ENCODE results near the gene APLN.

APLN gene, protein sequence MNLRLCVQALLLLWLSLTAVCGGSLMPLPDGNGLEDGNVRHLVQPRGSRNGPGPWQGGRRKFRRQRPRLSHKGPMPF

DNA sequence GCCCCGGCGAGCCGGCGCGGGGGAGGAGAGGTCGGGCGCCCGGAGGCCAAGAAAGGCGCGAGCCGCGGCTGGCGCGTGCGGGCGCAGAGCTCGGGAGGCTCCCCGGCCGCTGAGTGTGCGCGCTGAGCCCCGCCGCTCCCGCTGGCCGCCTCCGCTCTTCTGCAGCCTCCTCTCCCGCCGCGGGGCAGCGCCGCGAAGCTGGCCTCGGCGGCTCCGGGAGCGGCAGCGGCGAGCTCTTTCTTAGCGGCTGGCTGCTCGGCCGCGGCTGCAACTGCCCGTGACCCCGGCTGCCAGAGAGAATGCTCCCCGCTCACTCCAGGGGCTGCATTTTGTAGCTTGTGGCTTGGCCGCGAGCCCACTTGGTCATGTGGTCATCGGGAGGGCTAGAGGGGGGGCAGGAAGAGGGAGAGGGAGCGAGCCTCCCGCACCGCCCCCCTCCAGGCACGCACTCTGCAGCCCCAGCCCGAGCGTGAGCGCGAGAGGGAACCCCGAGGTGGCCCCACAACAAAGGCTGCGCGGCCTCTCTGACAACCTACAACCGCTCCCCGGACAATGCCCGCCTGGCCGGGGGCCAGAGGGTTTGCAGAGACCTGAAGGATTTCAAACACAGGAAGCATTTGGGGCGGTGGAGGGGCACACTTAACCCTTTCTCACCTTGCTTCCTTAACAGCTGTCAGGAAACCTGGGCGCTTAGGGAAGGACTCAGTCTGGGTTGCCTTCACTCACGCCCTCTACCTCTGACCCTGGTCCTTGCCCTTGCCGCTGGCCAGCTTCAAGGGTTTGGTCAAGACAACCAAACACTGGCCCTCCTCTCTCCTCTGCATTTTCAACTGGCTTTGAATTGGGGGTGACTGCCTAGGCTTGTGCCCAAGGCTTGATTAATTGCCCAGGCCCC, at the start of gene APLN:
TSS of gene APLN (minus strand) at position 305 of the 895 bp plus-strand sequence. CDS start 326 bp downstream, outside the sequence.
- DNase-seq (ENCODE audit: low read depth, low spot score) = no peak

DNA sequence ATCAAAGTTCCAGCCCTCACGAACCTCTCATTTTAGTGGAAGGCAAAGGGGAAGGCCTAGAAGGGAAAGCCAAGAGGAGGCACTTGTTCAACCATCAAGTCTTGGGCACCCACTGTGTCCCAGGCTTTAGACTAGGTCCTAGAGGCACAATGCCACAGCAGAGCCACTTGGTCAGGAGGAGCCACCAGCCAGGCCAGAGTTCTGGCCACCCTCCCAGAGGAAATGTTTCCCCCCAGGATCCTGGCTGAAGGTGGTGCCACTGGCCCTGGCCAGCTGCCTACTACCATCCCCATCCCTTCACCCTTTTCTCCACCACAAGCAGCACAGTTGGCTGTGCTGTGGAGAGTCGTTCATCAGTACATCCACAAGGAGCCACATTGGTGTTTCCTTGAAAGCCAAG, 49.7 kb upstream of the APLN start:
- no peak for DNase-seq (ENCODE audit: low read depth, low spot score)

DNA sequence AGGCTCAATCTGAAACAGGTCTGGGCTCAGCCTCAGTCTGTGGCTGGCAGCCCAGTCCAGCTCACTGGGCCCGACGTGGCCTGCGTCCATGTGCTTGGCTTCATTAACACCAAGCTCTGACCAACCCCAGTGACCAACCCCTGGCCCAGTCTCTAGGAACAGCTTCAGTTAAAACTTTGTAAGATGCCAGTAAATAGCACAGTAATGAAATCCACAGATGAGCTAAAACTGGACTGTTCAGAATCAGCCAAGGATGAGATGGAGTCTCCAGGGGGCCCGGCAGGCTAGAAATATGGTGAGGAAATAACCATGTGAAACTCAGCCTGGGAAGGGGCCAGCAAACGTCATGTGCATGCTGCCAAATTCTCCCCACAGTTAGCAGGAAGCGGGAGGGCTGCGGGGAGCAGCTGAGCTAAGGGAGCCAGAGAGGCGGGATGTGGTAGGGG, 46.9 kb upstream of the APLN start:
- no peak for DNase-seq (ENCODE audit: low read depth, low spot score)

DNA sequence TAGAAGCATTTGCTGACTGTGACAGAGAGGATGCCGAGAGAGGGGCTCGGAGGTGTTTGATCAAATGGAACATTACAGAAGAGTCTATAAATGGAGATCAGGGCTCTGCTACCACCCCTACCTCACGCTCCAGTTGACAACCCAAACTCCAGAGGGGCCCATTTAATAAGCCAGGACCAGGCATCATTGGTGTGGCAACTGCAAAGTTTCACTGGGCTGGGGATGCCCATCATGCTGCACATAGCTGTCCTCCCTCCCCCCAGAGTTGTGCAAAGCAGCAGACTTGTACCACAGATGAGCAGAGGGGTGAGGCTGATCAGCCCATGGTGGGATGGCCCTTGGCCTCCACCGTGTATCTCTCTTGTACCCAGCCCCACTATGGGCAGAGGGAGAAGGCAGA, 45.8 kb upstream of the APLN start:
- DNase-seq (ENCODE audit: low read depth, low spot score) = no peak

DNA sequence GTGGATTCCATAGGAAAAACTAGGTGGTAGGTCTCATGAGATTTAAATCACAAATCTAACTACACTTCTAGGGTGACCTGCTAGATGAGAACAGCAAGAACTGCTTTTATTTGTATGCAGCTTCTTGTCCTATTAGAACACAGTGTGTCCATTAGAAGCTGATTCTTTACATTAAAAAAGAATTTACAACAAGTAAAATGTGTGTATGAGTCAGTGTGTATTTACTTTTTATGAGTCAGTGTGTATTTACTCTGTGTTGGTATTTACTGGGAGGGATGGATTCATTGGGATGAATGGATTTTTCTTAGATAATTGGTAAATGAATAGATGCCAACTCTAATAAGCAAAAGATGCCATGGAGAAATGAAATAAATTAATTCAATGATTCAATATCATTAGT, 43.4 kb upstream of the APLN start:
- DNase-seq (ENCODE audit: low read depth, low spot score) = no peak

DNA sequence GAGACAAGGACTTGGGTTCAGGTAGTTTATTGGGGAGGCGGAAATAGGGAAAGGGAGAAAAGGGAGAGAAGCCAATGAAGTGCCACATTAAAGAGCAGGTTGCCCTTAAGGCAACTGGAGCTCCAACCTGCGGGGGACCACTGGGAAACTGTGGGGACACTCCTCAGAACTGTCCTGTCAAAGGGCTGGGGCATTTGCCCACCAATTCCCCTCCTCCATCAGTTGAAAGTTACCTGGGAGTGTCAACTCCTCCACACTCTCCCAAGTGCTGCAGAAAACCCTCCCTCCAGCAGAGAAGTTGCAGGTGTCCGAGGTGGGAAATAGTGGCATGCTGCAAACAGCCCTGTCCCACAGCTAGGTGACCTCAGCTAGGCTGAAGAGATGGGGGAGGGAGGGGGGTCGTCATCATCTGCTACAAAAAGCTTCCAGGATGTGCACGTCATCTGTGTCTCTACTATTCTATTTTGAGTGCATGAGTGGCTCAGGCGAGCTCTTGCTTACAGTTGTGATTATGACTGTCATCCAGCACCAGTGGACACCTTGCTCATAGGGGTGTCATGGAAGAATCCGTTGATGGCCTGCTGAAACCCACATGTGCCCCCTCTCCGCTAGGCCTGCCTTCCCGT, 42.6 kb upstream of the APLN start:
- no peak for DNase-seq (ENCODE audit: low read depth, low spot score)

DNA sequence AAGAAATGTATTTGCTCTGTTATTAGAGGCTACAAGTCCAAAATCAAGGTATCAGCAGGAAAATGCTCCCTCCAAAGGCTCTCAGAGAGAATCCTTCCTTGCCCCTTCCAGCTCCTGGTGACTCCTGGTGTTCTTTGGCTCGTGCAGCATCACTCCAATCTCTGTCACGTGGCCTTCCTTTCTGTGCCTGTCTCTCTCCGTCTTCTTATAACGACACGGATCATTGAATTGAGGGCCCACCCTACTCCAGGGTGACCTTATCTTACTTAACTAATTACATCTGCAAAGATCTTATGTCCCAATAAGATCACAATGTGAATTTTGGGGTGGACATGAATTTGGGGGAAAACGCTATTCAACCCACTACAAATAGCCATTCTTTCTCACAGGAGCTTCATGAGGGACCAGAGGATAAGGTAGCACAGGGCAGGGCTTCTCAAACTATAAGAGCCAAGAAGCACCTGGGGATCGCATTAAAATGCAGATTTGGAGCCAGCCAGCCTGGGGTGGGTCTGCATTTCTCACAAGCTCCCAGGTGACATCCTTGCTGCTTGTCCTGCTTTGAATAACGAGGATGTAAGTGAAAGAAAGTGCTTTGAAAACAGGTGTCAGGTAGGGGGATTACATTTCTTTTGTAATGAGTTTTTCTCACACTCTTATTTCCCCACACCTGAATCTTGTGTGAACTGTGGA, 41.9 kb upstream of the APLN start:
- DNase-seq (ENCODE audit: low read depth, low spot score) = no peak

DNA sequence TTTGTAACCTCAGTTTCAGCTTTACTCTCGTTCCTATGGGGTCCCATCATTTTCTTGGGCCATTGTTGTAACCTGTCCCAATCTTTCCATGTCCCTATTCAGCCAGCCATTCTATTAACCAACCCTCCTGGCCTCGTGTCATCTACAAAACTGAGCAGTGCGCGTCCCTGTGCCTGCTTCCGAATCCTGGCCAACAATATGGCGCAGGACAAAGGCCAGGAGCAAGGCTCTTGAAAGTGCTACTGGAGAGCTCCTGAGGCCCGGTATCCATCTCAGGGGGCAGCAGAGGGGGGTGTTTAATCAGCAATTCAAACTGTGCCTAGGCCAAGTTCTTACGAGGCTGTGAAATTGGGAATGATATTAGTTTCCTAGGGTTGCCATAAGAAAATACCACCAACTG, 41.2 kb upstream of the APLN start:
- no peak for DNase-seq (ENCODE audit: low read depth, low spot score)

DNA sequence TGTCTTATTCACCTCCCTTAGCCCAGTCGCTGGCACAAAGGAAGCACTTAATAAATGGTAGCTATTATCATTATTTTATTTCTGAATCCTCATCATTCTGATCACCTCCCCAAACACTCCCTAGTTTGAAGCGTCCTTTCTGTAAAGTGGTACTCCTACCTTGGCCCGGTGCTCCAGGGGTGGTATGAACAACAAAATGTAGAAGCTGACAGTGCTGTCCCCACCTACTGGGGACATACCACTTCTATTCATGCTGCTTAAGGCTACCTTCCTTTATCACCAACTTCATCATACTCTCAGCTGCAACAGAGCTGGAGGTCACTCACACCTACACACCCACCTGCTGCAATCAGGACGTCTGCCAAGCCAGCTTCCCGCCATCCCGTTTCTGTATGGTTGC, 40.8 kb upstream of the APLN start:
- DNase-seq (ENCODE audit: low read depth, low spot score) = no peak

DNA sequence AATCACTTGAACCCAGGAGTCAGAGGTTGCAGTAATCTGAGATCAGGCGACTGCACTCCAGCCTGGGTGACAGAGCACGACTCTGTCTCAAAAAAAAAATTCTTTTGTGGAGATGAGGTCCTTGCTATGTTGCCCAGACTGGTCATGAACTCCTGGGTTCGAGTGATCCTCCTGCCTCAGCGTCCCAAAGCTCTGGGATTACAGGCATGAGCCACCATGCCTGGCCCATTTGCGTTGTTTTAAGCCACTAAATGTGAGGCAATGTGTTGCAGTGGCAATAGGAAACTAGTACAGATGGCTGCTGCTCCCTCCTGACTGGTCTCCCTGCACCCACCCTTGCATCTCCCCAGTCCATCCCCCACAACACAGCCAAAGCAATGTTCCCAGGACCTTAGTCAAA, 40.0 kb upstream of the APLN start:
- no peak for DNase-seq (ENCODE audit: low read depth, low spot score)

DNA sequence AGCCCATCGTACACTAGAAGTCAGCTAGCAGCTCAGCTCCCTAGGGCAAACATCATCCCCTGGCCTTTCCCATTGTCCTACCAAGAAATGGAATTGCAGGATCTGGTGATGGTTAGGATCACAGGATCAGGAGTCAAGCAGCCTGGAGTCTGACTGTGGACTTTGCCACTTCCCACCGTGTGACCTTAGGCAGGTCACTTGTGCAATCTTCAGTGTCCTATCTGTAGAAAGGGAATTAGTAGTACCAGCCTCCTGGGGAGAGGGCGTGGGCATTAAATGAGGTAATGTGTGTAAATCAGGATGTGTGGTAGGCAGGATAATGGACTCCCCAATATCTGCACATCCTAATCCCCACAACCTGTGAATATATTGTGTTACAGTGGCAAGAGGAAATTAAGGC, 38.6 kb upstream of the APLN start:
- no peak for DNase-seq (ENCODE audit: low read depth, low spot score)

DNA sequence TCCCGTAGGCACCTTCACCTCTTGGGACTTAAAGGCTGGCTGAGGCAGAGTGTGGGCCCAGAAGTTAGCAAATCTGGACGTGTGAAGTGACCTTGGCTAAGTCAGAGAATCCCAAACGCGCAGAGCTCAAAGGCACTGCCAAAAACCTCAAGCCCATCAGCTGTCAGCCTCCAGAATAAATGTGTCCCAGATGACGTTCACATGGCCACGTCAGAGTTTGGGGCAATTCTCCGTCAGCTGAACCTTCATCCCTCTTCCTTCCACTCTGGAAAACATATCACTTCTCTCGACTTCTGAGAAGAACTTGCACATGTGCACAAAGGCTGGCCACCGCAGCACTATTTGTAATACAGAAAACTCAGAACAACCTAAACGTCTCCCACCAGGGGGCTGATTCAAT, 35.7 kb upstream of the APLN start:
- DNase-seq (ENCODE audit: low read depth, low spot score) = no peak

DNA sequence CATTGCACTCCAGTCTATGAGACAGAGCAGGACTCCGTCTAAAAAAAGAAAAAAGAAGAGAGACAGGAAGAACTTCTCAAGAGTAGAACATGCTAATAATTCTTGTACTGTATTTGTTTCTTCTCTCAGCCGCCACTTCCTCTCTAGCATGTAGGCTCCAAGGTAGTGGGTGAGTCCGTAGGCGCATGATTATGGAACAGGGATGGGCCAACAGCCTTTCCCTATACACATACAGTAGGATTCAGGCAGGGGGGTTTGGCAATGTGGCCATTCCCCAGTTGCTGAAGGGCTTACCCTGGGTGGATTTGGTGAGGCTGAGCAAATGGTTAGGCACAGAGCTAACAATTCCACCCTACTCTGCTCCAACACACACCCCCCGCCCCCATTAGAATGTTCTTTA, 35.0 kb upstream of the APLN start:
- DNase-seq (ENCODE audit: low read depth, low spot score) = no peak

DNA sequence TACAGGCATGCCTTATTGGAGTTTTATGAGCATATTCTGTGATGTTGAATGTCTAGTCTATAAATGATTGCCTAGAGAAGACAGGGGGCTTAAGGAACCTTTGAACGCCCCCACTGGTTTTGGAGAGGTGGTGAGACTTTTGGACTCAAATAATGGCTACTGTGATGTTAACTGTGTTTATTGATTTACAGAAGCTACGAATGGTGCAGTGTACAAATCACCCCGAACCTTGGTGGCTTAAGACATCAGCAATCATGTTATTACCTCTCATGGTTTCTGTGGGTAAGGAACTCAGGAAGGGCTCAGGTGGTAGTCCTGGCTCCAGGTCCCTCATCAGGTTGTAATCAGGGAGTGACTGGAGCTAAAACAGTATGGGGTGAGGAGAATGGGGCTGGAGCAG, 33.3 kb upstream of the APLN start:
- no peak for DNase-seq (ENCODE audit: low read depth, low spot score)

DNA sequence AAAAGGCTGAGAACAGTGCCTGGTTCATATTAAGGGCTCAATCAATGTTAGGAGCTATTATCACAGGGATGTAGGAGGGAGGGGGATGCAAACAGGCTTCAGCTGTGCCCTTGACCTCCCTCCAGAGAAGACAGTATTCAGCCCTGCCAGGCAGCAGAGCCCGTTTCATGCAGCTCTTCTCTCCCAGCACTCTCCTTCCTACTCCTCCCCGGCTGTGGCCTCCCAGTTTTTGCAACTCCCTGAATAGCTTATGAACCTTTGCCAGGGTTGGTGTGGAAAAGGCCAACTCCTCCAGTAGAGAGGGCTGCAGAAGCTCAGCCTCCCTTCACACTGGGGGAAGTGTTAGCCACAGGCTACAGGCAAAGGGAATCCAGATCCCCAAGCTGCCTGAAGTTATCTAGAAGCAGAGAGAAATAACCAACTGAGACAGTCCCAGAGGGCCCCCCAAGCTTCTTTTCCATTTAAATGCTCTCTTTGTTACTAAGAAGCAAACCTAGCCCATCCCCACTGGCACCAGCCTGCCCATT, 31.7 kb upstream of the APLN start:
- DNase-seq (ENCODE audit: low read depth, low spot score) = no peak

DNA sequence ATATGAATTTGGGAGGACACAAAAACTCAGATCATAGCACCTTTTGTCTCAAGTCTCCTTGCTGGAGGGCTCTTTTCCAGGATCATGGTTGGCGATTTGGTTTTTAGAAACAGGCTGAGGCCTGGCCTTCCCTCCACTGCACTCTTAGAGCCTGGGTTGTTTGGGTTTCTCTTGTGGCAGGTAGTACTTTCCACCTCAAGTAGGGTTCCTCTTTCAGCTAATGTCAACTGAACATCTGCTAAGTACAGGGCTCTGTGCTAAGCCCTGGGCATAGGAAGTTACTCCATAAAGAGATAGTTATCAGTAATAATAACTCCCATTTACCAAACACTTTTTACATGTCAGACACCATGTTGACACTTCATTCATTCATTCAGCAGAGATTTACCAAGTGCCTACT, 28.2 kb upstream of the APLN start:
- DNase-seq (ENCODE audit: low read depth, low spot score) = no peak

DNA sequence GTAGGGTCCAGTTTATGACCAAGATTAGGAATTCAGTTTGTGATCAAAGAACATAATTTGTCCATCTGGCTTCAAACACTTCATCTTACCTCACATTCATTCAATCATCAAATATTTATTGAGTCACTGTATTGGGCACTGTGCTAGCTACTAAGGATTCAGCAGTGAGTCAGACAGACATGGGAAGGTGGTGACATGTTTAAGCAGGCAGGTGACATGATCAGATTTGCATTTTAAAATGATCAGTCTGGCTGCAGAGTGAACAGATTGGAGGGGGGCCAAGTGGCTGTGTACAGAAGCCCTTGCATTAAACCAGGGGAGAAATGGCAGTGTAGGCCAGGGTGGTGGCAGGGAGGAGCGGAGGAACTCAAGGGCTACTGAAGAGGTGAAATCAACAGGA, 25.1 kb upstream of the APLN start:
- no peak for DNase-seq (ENCODE audit: low read depth, low spot score)

DNA sequence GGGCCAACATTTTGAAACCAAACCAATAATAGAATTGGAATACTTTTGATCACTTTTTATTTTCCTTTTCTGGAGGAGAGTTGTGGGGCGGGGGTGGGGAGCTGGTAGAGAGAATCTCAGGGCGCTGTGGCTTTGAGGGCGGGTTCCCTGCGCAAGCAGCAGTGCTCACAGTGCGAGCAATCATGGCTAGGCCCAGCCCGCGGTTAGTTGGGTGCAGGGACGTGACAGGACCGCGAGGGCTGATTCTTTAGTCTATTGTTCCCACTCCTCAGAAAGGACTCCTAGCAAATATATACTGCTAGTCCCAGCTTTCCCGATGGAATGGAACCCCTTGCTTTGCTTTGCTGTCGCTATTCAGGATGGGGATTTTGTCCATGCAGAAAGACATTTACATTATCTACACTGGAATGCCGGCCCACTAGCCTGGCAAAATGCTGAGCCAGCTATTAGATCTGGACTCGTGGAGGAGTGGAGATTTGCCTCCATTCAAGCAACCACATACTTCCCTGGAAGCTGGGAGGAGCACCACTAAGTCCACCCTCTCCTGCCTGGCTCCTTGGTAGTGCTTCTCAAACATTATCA, 23.9 kb upstream of the APLN start:
- DNase-seq (ENCODE audit: low read depth, low spot score) = no peak

DNA sequence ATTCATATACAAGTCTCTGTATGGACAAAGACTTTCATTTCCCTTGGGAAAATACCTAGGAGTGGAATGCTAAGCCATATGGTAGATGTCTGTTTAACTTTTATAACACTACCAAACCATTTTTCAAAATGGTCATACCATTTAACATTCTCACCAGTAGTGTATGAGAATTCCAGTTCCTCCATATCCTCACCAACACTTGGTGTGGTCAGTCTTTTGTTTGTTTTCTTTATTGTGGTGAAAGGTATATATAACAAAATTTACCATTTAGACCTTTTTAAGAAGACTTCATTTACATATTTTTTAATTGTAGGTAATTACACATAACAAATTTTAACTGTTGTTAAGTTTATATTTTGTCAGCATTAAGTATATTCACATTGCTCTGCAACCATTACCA, 12.7 kb upstream of the APLN start:
- DNase-seq (ENCODE audit: low read depth, low spot score) = no peak

DNA sequence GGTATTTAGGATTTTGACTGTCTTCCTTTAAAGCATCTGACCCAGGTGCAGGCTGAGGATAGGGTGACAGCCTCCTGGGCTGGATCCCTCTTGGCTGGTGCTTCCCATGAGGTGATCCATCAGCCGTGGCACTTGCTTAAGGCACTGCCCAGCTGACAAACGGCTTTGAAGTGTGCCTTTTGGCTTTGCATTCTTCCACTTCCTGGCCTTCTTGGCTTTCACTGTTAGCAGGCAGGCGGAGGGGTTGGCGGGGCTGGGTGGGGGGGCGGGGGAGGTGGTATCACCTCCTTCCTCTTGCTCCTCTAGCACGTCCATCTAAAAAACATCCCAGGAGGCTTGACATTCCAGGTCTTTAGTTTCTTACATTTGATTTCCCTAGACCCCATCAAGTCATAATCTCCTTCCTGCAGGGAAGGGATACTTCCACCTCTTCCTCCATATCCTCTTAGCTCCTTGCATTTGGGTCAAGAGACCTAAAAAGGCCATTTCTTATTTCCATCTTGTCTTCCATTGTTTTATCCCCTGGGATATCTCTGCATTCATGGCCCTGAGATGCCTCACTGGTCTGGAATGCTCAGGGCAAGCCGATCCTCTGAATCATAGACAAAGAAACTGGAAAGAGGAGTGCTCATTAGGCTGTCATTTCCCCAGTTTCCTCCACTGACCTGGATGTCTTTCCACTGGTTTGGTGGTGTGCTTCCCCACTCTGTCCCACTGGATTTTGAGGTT, 11.3 kb upstream of the APLN start:
- no peak for DNase-seq (ENCODE audit: low read depth, low spot score)

DNA sequence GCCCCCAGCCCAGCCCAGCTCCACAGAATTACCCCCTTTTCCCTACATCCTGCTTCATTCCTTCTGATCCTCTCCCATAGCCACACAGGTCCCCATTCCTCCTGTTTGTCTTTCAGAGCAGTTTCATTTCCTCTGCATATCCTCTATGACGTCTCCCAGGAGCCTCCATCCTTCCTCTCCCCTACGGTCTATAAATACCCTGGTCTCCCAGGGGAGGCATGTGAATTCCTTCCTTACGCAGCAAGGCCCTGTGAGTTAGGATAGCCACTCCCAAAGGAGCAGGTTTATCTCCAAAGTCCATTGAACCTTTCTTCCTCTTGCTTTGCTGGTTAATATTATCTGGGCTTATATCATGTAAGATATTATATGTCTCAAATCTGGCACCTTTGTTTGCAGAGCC, 8.4 kb upstream of the APLN start:
- DNase-seq (ENCODE audit: low read depth, low spot score) = no peak
